ENCODE results near the gene GPALPP1.

Gene GPALPP1

GRCh38 chr13:45034342-45034741, 45.0 kb downstream of the GPALPP1 start:
- no peak for DNase-seq
- TF ChIP-seq GATA1 (IDR thresholded peaks at IDR 0.05; ENCODE audit: low read depth, low read length) = no peak
- TF ChIP-seq POLR2A (IDR thresholded peaks at IDR 0.05; ENCODE audit: low read length) = no peak

- DNase-seq = no peak
- no peak for TF ChIP-seq GATA1 (IDR thresholded peaks at IDR 0.05; ENCODE audit: low read depth, low read length)
- no peak for TF ChIP-seq POLR2A (IDR thresholded peaks at IDR 0.05; ENCODE audit: low read length)
Measured at GRCh38 chr13:45036206-45036605, 46.9 kb downstream of the GPALPP1 start.

- no peak for DNase-seq
- no peak for TF ChIP-seq GATA1 (IDR thresholded peaks at IDR 0.05; ENCODE audit: low read depth, low read length)
- no peak for TF ChIP-seq POLR2A (IDR thresholded peaks at IDR 0.05; ENCODE audit: low read length)
Measured at GRCh38 chr13:45040173-45040572, 50.8 kb downstream of the GPALPP1 start.

- no peak for TF ChIP-seq POLR2A (IDR thresholded peaks at IDR 0.05; ENCODE audit: low read length)
- no peak for TF ChIP-seq GATA1 (IDR thresholded peaks at IDR 0.05; ENCODE audit: low read depth, low read length)
- no peak for DNase-seq
Measured at GRCh38 chr13:45040622-45041021, 51.3 kb downstream of the GPALPP1 start.

GRCh38 chr13:45042539-45042938, 53.2 kb downstream of the GPALPP1 start:
- no peak for DNase-seq
- TF ChIP-seq POLR2A (IDR thresholded peaks at IDR 0.05; ENCODE audit: low read length) (no peak), GATA1 (IDR thresholded peaks at IDR 0.05; ENCODE audit: low read depth, low read length) (no peak)

- no peak for DNase-seq
- TF ChIP-seq POLR2A (IDR thresholded peaks at IDR 0.05; ENCODE audit: low read length) (no peak), GATA1 (IDR thresholded peaks at IDR 0.05; ENCODE audit: low read depth, low read length) (no peak)
Measured at GRCh38 chr13:45046445-45046844, 57.1 kb downstream of the GPALPP1 start.

GRCh38 chr13:45047394-45048310, 58.3 kb downstream of the GPALPP1 start:
- peak; percentile 81 to 89 for DNase-seq
- TF ChIP-seq POLR2A (IDR thresholded peaks at IDR 0.05; ENCODE audit: low read length) (no peak), GATA1 (IDR thresholded peaks at IDR 0.05; ENCODE audit: low read depth, low read length) (no peak)

- no peak for DNase-seq
Measured at GRCh38 chr13:45048890-45049407, 59.6 kb downstream of the GPALPP1 start.

GRCh38 chr13:45049478-45049877, 60.1 kb downstream of the GPALPP1 start:
- DNase-seq = no peak
- TF ChIP-seq POLR2A (IDR thresholded peaks at IDR 0.05; ENCODE audit: low read length) (no peak), GATA1 (IDR thresholded peaks at IDR 0.05; ENCODE audit: low read depth, low read length) (no peak)

More at GRCh38 chr13:45048890-45049407, 59.6 kb downstream of the GPALPP1 start:
- TF ChIP-seq GATA1 (IDR thresholded peaks at IDR 0.05; ENCODE audit: low read depth, low read length) (no peak), POLR2A (IDR thresholded peaks at IDR 0.05; ENCODE audit: low read length) (no peak)

GRCh38 chr13:45051315-45051714, 62.0 kb downstream of the GPALPP1 start:
- no peak for DNase-seq
- no peak for TF ChIP-seq GATA1 (IDR thresholded peaks at IDR 0.05; ENCODE audit: low read depth, low read length)
- TF ChIP-seq POLR2A (IDR thresholded peaks at IDR 0.05; ENCODE audit: low read length) = no peak

- DNase-seq = no peak
- no peak for TF ChIP-seq GATA1 (IDR thresholded peaks at IDR 0.05; ENCODE audit: low read depth, low read length)
- no peak for TF ChIP-seq POLR2A (IDR thresholded peaks at IDR 0.05; ENCODE audit: low read length)
Measured at GRCh38 chr13:45055198-45055901, 66.0 kb downstream of the GPALPP1 start.

- TF ChIP-seq GATA1 (IDR thresholded peaks at IDR 0.05; ENCODE audit: low read depth, low read length) = no peak
- no peak for TF ChIP-seq POLR2A (IDR thresholded peaks at IDR 0.05; ENCODE audit: low read length)
- DNase-seq = no peak
Measured at GRCh38 chr13:45055902-45056648, 66.7 kb downstream of the GPALPP1 start.

- TF ChIP-seq GATA1 (IDR thresholded peaks at IDR 0.05; ENCODE audit: low read depth, low read length) (no peak), POLR2A (IDR thresholded peaks at IDR 0.05; ENCODE audit: low read length) (no peak)
- DNase-seq = no peak
Measured at GRCh38 chr13:45060062-45060461, 70.7 kb downstream of the GPALPP1 start.
